Uterus (tissue), 4 donors: Measurements from ENCODE around the gene NEB. TPM values are rescaled to one million over a fixed set of nuclear protein-coding genes. Genes with fewer than 3 reads are reported as not detected.

ENCODE experiments used
- DNase-seq, 2 donors: peaks; one replicate each; pipeline ENCODE4 v3.0.0-alpha.2; 2019 to 2020
- H3K27ac ChIP-seq, 2 donors: fragments of 200-600 bp; sonication (generic); 1 replicate in 1 of 2; 2 replicates in 1 of 2; pipeline ENCODE4 v1.5.1; 2016 to 2018
- H3K27me3 ChIP-seq, 2 donors: fragments of 200-600 bp; sonication (generic); one replicate each; pipeline ENCODE4 v1.5.1; 2018 to 2019; ENCODE audit warnings: control low read depth in 1 of 2
- H3K36me3 ChIP-seq, 2 donors: fragments of 200-600 bp; sonication (generic); one replicate each; pipeline ENCODE4 v1.5.1; 2019; ENCODE audit warnings: control low read depth in 1 of 2
- H3K4me1 ChIP-seq, 2 donors: fragments of 200-600 bp; sonication (generic); one replicate each; pipeline ENCODE4 v1.5.1; 2018 to 2019; ENCODE audit warnings: control low read depth in 1 of 2
- H3K4me3 ChIP-seq, 2 donors: fragments of 200-600 bp; sonication (generic); 1 replicate in 1 of 2; 2 replicates in 1 of 2; pipeline ENCODE4 v1.5.1; 2018 to 2019; ENCODE audit warnings: mild to moderate bottlenecking in 1 of 2
- H3K9me3 ChIP-seq, 2 donors: fragments of 200-600 bp; sonication (generic); one replicate each; pipeline ENCODE4 v1.5.1; 2019; ENCODE audit warnings: control low read depth in 1 of 2
- POLR2A ChIP-seq, 2 donors: fragments of 450-650 bp; IDR thresholded peaks; one replicate each; pipeline ENCODE4 v1.6.1; 2016; ENCODE audit warnings: antibody characterized with exemption in 2 of 2, mild to moderate bottlenecking in 1 of 2, moderate library complexity in 1 of 2
- intact Hi-C: fragments of 100-400 bp; cut with DNase I; formaldehyde crosslinking; loops from one replicate; pipeline ENCODE4 v1.15.1; 2023; ENCODE audit warnings: low total_unique reads
- total RNA-seq, 4 donors: library from RNA; depleted of rRNA in 3 of 4; stranded (reverse); fragments of >200 nt in 3 of 4; gene quantifications; one replicate each; pipeline versions ENCODE4 v1.1.0 to v1.2.4, GENCODE V29; 2014 to 2023
- TF ChIP-seq, protein P1 (sequence below), 4 experiments: fragments of 200-600 bp in 2 of 4; fragments of 450-650 bp in 2 of 4; sonication (generic) in 2 of 4; IDR thresholded peaks; one replicate each; pipeline ENCODE4 v1.5.1; 2016 to 2019; ENCODE audit warnings: antibody characterized with exemption in 4 of 4, mild to moderate bottlenecking in 2 of 4, moderate library complexity in 1 of 4
- donor health status: DM: yes; HTN: yes; CAD: no.

NEB gene
- total RNA-seq, 4 donors from 2014 or later, result under 0.01 to 2.2 (median 0.84) TPM

DNA sequence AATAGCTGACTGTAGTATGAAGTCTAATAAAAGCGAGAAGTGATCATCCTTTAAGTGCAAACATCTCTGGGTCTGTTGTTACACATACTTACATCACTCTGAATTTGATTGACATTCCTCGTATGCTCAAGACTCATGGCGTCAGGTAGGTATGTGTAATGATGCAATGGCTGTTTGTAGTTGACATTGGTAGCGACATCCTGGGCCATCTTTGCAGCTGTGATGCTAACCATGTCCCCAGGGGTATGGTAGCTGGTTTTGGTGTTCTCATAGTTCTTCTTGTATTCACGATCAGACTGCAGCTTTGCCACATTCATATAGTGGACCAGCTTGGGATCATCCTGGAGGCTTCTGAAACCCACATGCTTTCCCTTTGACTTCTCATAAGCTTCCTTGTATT is 62.0 kb downstream of the NEB start:
- Histone ChIP-seq H3K27ac (no peak overlapping the region), H3K27me3 (no peaks in the 10 kb centered on the region), H3K9me3 (no peaks in the 10 kb centered on the region), H3K4me1 (no peaks in the 10 kb centered on the region), H3K36me3 (no peaks in the 10 kb centered on the region), H3K4me3 (no peak overlapping the region)
- no peak for DNase-seq
- TF ChIP-seq, protein P1, sequence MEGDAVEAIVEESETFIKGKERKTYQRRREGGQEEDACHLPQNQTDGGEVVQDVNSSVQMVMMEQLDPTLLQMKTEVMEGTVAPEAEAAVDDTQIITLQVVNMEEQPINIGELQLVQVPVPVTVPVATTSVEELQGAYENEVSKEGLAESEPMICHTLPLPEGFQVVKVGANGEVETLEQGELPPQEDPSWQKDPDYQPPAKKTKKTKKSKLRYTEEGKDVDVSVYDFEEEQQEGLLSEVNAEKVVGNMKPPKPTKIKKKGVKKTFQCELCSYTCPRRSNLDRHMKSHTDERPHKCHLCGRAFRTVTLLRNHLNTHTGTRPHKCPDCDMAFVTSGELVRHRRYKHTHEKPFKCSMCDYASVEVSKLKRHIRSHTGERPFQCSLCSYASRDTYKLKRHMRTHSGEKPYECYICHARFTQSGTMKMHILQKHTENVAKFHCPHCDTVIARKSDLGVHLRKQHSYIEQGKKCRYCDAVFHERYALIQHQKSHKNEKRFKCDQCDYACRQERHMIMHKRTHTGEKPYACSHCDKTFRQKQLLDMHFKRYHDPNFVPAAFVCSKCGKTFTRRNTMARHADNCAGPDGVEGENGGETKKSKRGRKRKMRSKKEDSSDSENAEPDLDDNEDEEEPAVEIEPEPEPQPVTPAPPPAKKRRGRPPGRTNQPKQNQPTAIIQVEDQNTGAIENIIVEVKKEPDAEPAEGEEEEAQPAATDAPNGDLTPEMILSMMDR (IDR thresholded peaks at IDR 0.05), result no peak
- no peak for TF ChIP-seq POLR2A (IDR thresholded peaks at IDR 0.05)
- intact Hi-C loops, result no loop called here

DNA sequence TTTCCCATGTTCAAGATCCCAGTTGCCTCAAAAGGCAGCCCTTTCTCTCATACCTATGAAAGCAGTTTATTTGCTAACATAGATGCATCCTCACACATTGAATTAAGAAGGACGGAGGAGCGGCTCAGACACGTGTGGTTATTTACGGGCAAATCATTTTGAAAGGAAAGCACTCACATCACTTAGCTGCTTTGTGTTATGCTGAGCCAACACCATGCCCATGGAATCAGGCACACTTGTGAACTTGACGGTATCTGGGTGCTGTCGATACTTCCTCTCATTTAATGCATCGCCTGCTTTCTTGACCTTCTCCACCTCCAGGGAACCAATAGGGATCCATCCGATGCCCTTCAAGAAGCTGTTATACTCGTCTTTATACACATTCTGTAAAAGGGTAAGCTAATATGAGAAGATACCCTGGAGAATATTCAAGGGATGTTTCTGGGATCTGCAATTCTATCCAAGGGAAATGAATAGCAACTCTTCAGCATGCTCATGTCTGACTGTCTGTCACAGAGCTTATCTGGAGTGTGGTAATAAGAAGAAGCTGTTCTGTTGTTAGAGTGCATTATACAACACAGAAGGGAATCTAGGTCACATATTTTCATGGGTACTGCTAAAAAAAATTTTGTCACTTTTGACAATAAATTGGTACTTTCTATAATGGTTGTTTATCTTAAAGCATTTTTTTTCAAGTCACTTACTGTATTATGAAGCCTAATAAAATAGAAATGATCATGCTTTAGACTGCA is 63.3 kb downstream of the NEB start:
- DNase-seq, result no peak
- no peaks in the 10 kb centered on the region for H3K27me3 ChIP-seq
- H3K4me3 ChIP-seq, result no peak overlapping the region
- no peaks in the 10 kb centered on the region for H3K9me3 ChIP-seq
- TF ChIP-seq, protein P1 (IDR thresholded peaks at IDR 0.05), result no peak
- TF ChIP-seq POLR2A (IDR thresholded peaks at IDR 0.05), result no peak
- H3K27ac ChIP-seq, result no peak overlapping the region
- H3K36me3 ChIP-seq, result no peaks in the 10 kb centered on the region
- no peaks in the 10 kb centered on the region for H3K4me1 ChIP-seq
- intact Hi-C loops, result no loop called here

DNA sequence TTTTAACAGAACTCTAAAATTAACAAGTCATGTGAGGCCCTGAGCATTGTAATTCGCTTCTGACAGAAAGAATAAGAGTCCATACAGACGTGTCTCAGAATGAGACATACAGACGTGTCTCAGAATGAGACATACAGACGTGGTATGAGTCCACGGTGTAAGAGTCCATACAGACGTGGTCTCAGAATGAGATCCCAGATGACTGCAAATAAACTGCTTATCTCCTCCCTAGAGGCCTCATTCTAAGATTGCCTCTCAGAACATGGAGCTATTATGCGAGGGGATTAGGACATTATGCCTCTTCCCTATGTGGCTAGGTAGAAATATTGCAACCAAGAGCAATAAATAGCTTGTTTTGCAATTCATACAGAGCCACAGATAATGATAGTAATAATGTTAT is 63.9 kb downstream of the NEB start:
- H3K36me3 ChIP-seq, result no peaks in the 10 kb centered on the region
- TF ChIP-seq POLR2A (IDR thresholded peaks at IDR 0.05), result no peak
- TF ChIP-seq, protein P1 (IDR thresholded peaks at IDR 0.05), result no peak
- intact Hi-C loops, result no loop called here

DNA sequence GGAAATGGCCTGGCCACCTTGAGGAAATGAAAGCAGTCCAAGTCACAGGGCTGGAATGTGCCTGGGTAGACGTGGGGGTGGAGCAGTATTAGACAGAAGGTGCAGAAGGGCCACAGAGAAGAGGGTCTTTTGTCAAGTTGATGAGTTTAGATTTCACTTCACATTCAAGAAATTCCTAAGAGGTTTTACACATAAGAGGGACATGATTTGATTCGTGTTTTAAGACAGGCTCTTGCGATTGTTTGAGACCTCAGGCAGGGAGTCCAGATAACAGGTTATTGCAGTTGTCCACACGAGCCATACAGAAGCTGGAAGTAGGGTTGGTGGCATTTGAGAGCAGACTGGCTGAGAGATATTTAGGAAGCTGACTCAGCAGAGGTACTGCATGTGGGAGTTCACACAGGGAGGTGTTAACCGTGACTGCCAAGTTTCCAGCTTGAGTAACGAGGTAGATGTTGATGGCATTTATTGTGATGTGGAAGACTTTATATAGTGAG is 64.6 kb downstream of the NEB start:
- H3K27me3 ChIP-seq, result no peaks in the 10 kb centered on the region
- H3K4me1 ChIP-seq, result no peaks in the 10 kb centered on the region
- H3K4me3 ChIP-seq, result no peak overlapping the region
- H3K36me3 ChIP-seq, result no peaks in the 10 kb centered on the region
- no peak overlapping the region for H3K27ac ChIP-seq
- intact Hi-C loops, result no loop called here
- DNase-seq, result no peak
- TF ChIP-seq POLR2A (IDR thresholded peaks at IDR 0.05), result no peak
- TF ChIP-seq, protein P1 (IDR thresholded peaks at IDR 0.05), result no peak
- no peaks in the 10 kb centered on the region for H3K9me3 ChIP-seq

More for the DNA sequence above, 63.9 kb downstream of the NEB start:
- Histone ChIP-seq H3K9me3 (no peaks in the 10 kb centered on the region), H3K27me3 (no peaks in the 10 kb centered on the region), H3K4me3 (no peak overlapping the region), H3K4me1 (no peaks in the 10 kb centered on the region), H3K27ac (no peak overlapping the region)
- no peak for DNase-seq

DNA sequence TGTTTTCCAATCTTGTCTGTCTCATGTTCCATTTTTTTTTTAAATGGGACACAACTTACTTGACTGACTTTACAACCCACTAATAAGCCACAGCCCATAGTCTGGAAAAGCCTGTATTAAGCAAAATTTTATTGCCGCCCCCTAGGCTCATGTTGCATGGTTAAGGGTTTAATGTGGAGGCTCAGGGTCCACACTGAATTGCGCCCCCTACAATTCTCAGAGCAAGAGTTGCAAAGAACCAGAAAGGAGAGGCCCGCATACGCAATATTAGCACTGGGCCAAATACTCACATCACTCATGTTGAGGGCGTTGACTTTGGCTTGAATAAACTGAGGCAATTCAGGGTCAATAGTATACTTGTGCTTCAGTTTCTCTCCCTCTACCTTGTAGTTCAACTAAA is 65.5 kb downstream of the NEB start:
- no peaks in the 10 kb centered on the region for H3K36me3 ChIP-seq
- intact Hi-C loops, result no loop called here
- TF ChIP-seq, protein P1 (IDR thresholded peaks at IDR 0.05), result no peak
- no peak for TF ChIP-seq POLR2A (IDR thresholded peaks at IDR 0.05)

More for the DNA sequence above, 65.5 kb downstream of the NEB start:
- no peak overlapping the region for H3K4me3 ChIP-seq
- no peaks in the 10 kb centered on the region for H3K27me3 ChIP-seq
- H3K27ac ChIP-seq, result no peak overlapping the region
- no peaks in the 10 kb centered on the region for H3K4me1 ChIP-seq
- DNase-seq, result no peak
- no peaks in the 10 kb centered on the region for H3K9me3 ChIP-seq
